Measurements from ENCODE around the gene SLC22A1. TPM values are rescaled to one million over a fixed set of nuclear protein-coding genes. Genes with fewer than 3 reads are reported as not detected.

The SLC22A1 gene
- total and polyA plus RNA-seq, 2 donors (not counting 3 experiments of a cell fraction or from before 2014, with no cell fraction given), result 0.04 TPM; not detected in 1

- CTCF ChIA-PET, result no interaction called here
- H3K79me2 ChIP-seq (ENCODE audit: control insufficient read depth, insufficient read depth, low read length), result no peaks in the 10 kb centered on the region
- no peaks in the 10 kb centered on the region for H3K27me3 ChIP-seq (ENCODE audit: control insufficient read depth in 2 of 2, insufficient read depth in 2 of 2, low read length in 2 of 2)
- POLR2A ChIA-PET, result no interaction called here
- H3K9ac ChIP-seq (replicated peaks; ENCODE audit: extremely low read depth, insufficient read depth, low read length), result no peak overlapping the region
- H3K27ac ChIP-seq (ENCODE audit: insufficient read depth, low read depth, low read length), result no peak overlapping the region
- no peaks in the 10 kb centered on the region for H3K9me1 ChIP-seq (replicated peaks; ENCODE audit: control insufficient read depth, extremely low read depth, insufficient read depth, low read length)
- no TSS peak for BruUV-seq (replicated peaks)
- FAIRE-seq (no peak), DNase-seq (ENCODE audit: low read depth, low spot score) (no peak)
- H4K20me1 ChIP-seq (replicated peaks; ENCODE audit: control insufficient read depth, extremely low read depth, insufficient read depth, low read length), result no peaks in the 10 kb centered on the region
- H3K4me3 ChIP-seq (replicated peaks in 1 of 3; ENCODE audit: insufficient read depth in 1 of 3, low read depth in 1 of 3, low read length in 3 of 3), result no peak overlapping the region
- no peaks in the 10 kb centered on the region for H3K36me3 ChIP-seq (ENCODE audit: control insufficient read depth in 2 of 2, extremely low read depth in 1 of 2, insufficient read depth in 2 of 2, low read length in 2 of 2)
- H3K4me2 ChIP-seq (ENCODE audit: insufficient read depth, low read length), result no peak overlapping the region
- TF ChIP-seq EZH2 (IDR thresholded peaks at IDR 0.05; ENCODE audit: borderline replicate concordance, low read depth, low read length, severe bottlenecking), result no peak
- TF ChIP-seq POLR2A (IDR thresholded peaks at IDR 0.05; ENCODE audit: low read depth, low read length), result no peak
- no peak for TF ChIP-seq MYC (IDR thresholded peaks at IDR 0.05; ENCODE audit: low read depth, low read length)
- TF ChIP-seq CTCF (IDR thresholded peaks at IDR 0.05; ENCODE audit: extremely low read depth in 1 of 2, insufficient read depth in 1 of 2, low read depth in 1 of 2, low read length in 2 of 2), result no peak
- TF ChIP-seq GATA2 (IDR thresholded peaks at IDR 0.05; ENCODE audit: insufficient read depth, insufficient read length, low read depth, low read length), result no peak
- no peak for TF ChIP-seq POLR2AphosphoS5 (IDR thresholded peaks at IDR 0.05; ENCODE audit: insufficient read depth, low read depth, low read length)
- TF ChIP-seq FOS (IDR thresholded peaks at IDR 0.05; ENCODE audit: borderline replicate concordance, insufficient read depth, low read length), result no peak
- no peak for TF ChIP-seq JUN (IDR thresholded peaks at IDR 0.05; ENCODE audit: borderline replicate concordance, insufficient read depth, insufficient read length, low read depth)
- no peak for TF ChIP-seq MAX (IDR thresholded peaks at IDR 0.05; ENCODE audit: insufficient read depth, insufficient read length)
- intact Hi-C loops (cut with micrococcal nuclease), result no loop called here
- dilution Hi-C loops (cut with MboI; ENCODE audit: extremely low pct_ligation_motif_present, low sequenced_read_pairs), result no loop called here
- H2AFZ ChIP-seq (ENCODE audit: low read depth, low read length), result no peak overlapping the region
- peaks cover 6% of the 10 kb centered on the region for H3K9me3 ChIP-seq (replicated peaks; ENCODE audit: control insufficient read depth, insufficient read depth, low read length)
- H3K4me1 ChIP-seq (ENCODE audit: control insufficient read depth, extremely low read depth, insufficient read depth, low read length), result no peaks in the 10 kb centered on the region
These were observed 83.1 kb downstream of the SLC22A1 start for GRCh38 chr6:160204710-160205109.

Data from endothelial cell of umbilical vein (primary cell).